ENCODE measurements around the gene TYRP1.

The TYRP1 gene

GRCh38 chr9:12693141-12693540 lies at the start of gene TYRP1:
TSS of gene TYRP1 (plus strand) at chr9:12693385. CDS start at chr9:12693997, 612 bp downstream.
- Histone ChIP-seq H2AFZ (ENCODE audit: low read depth, low read length) (no peak within 1 kb of the TSS), H3K4me2 (ENCODE audit: low read length) (no peak within 1 kb of the TSS), H3K27me3 (ENCODE audit: low read depth, low read length) (no peaks in the 10 kb centered on the region), H3K9me3 (ENCODE audit: insufficient read depth, low read length) (no peaks in the 10 kb centered on the region), H3K79me2 (ENCODE audit: low read length) (no peaks in the 10 kb centered on the region), H3K9ac (ENCODE audit: low read length) (no peak within 1 kb of the TSS), H3K4me1 (ENCODE audit: low read length) (no peaks in the 10 kb centered on the region; the same call in 1 of the 2 replicates), H4K20me1 (ENCODE audit: insufficient read depth, low read length) (no peaks in the 10 kb centered on the region), H3K27ac (ENCODE audit: low read length) (no peak within 1 kb of the TSS), H3K4me3 (ENCODE audit: low read length) (no peak within 1 kb of the TSS), H3K36me3 (replicated peaks; ENCODE audit: low read depth, low read length) (no peaks in the 10 kb centered on the region)
- no peak for TF ChIP-seq EZH2phosphoT487 (IDR thresholded peaks at IDR 0.05; ENCODE audit: low read depth)
- TF ChIP-seq CTCF (IDR thresholded peaks at IDR 0.05; ENCODE audit: low read depth, low read length) = no peak

GRCh38 chr9:12643686-12644085 lies 49.5 kb upstream of the TYRP1 start:
- no peak for TF ChIP-seq EZH2phosphoT487 (IDR thresholded peaks at IDR 0.05; ENCODE audit: low read depth)
- no peak for TF ChIP-seq CTCF (IDR thresholded peaks at IDR 0.05; ENCODE audit: low read depth, low read length)
- H3K79me2 ChIP-seq (ENCODE audit: low read length) = no peaks in the 10 kb centered on the region
- H3K27me3 ChIP-seq (ENCODE audit: low read depth, low read length) = no peaks in the 10 kb centered on the region
- H3K27ac ChIP-seq (ENCODE audit: low read length) = no peak overlapping the region
- no peaks in the 10 kb centered on the region for H4K20me1 ChIP-seq (ENCODE audit: insufficient read depth, low read length)
- no peaks in the 10 kb centered on the region for H3K4me1 ChIP-seq (ENCODE audit: low read length)
- H3K4me3 ChIP-seq (ENCODE audit: low read length) = no peak overlapping the region
- H3K36me3 ChIP-seq (replicated peaks; ENCODE audit: low read depth, low read length) = no peaks in the 10 kb centered on the region
- H3K4me2 ChIP-seq (ENCODE audit: low read length) = no peak overlapping the region
- H3K9me3 ChIP-seq (ENCODE audit: insufficient read depth, low read length) = no peaks in the 10 kb centered on the region
- H2AFZ ChIP-seq (ENCODE audit: low read depth, low read length) = no peak overlapping the region
- no peak overlapping the region for H3K9ac ChIP-seq (ENCODE audit: low read length)

GRCh38 chr9:12648925-12649324 lies 44.3 kb upstream of the TYRP1 start:
- no peaks in the 10 kb centered on the region for H3K9me3 ChIP-seq (ENCODE audit: insufficient read depth, low read length)
- H2AFZ ChIP-seq (ENCODE audit: low read depth, low read length) = no peak overlapping the region
- H3K27ac ChIP-seq (ENCODE audit: low read length) = no peak overlapping the region
- H3K36me3 ChIP-seq (replicated peaks; ENCODE audit: low read depth, low read length) = no peaks in the 10 kb centered on the region
- H3K4me3 ChIP-seq (ENCODE audit: low read length) = no peak overlapping the region
- no peak overlapping the region for H3K4me2 ChIP-seq (ENCODE audit: low read length)
- no peaks in the 10 kb centered on the region for H3K79me2 ChIP-seq (ENCODE audit: low read length)
- H3K9ac ChIP-seq (ENCODE audit: low read length) = no peak overlapping the region
- peaks cover 8% of the 10 kb centered on the region; the same call in 1 of the 2 replicates for H3K4me1 ChIP-seq (ENCODE audit: low read length)
- H3K27me3 ChIP-seq (ENCODE audit: low read depth, low read length) = no peaks in the 10 kb centered on the region
- TF ChIP-seq CTCF (IDR thresholded peaks at IDR 0.05; ENCODE audit: low read depth, low read length) = no peak
- TF ChIP-seq EZH2phosphoT487 (IDR thresholded peaks at IDR 0.05; ENCODE audit: low read depth) = no peak
- H4K20me1 ChIP-seq (ENCODE audit: insufficient read depth, low read length) = no peaks in the 10 kb centered on the region

- H3K79me2 ChIP-seq (ENCODE audit: low read length) = no peaks in the 10 kb centered on the region
- H3K9me3 ChIP-seq (ENCODE audit: insufficient read depth, low read length) = no peaks in the 10 kb centered on the region
- H3K4me3 ChIP-seq (ENCODE audit: low read length) = no peak overlapping the region
- H3K27me3 ChIP-seq (ENCODE audit: low read depth, low read length) = no peaks in the 10 kb centered on the region
- no peak overlapping the region for H3K27ac ChIP-seq (ENCODE audit: low read length)
- peaks cover 8% of the 10 kb centered on the region; the same call in 1 of the 2 replicates for H3K4me1 ChIP-seq (ENCODE audit: low read length)
- no peak for TF ChIP-seq CTCF (IDR thresholded peaks at IDR 0.05; ENCODE audit: low read depth, low read length)
- TF ChIP-seq EZH2phosphoT487 (IDR thresholded peaks at IDR 0.05; ENCODE audit: low read depth) = no peak
- no peaks in the 10 kb centered on the region for H4K20me1 ChIP-seq (ENCODE audit: insufficient read depth, low read length)
- H3K36me3 ChIP-seq (replicated peaks; ENCODE audit: low read depth, low read length) = no peaks in the 10 kb centered on the region
- H3K4me2 ChIP-seq (ENCODE audit: low read length) = no peak overlapping the region
- no peak overlapping the region for H3K9ac ChIP-seq (ENCODE audit: low read length)
- H2AFZ ChIP-seq (ENCODE audit: low read depth, low read length) = no peak overlapping the region
Observed at GRCh38 chr9:12651125-12651524, 42.1 kb upstream of the TYRP1 start.

All from OCI-LY3 (cell line).